IPS-18c (cell line): ENCODE measurements around the gene CHI3L2.

Experiments used
- H3K4me3 ChIP-seq: 2 replicates; pipeline ENCODE4 v1.7.0; 2013; ENCODE audit warnings: low read depth, mild to moderate bottlenecking, low read length, moderate library complexity; ENCODE audit not compliant: insufficient read depth
- H3K9me3 ChIP-seq: one replicate; pipeline ENCODE4 v1.6.1; 2013; ENCODE audit warnings: mild to moderate bottlenecking, low read length, moderate library complexity; ENCODE audit not compliant: control insufficient read depth, insufficient read depth

The CHI3L2 gene

GRCh38 chr1:111227851-111228747, 586 bp downstream of the CHI3L2 start:
- H3K9me3 ChIP-seq, result no peaks in the 10 kb centered on the region
- H3K4me3 ChIP-seq, result no peak overlapping the region

GRCh38 chr1:111228748-111229126, 1.2 kb downstream of the CHI3L2 start:
- Histone ChIP-seq H3K9me3 (no peaks in the 10 kb centered on the region), H3K4me3 (no peak overlapping the region)

- H3K9me3 ChIP-seq, result no peaks in the 10 kb centered on the region
- no peak overlapping the region for H3K4me3 ChIP-seq
Measured at GRCh38 chr1:111232134-111232533, 4.6 kb downstream of the CHI3L2 start.

GRCh38 chr1:111234258-111234657, 6.7 kb downstream of the CHI3L2 start:
- no peaks in the 10 kb centered on the region for H3K9me3 ChIP-seq
- no peak overlapping the region for H3K4me3 ChIP-seq

- Histone ChIP-seq H3K4me3 (no peak overlapping the region), H3K9me3 (no peaks in the 10 kb centered on the region)
Measured at GRCh38 chr1:111234866-111235265, 7.4 kb downstream of the CHI3L2 start.

GRCh38 chr1:111236379-111236778, 8.9 kb downstream of the CHI3L2 start:
- Histone ChIP-seq H3K4me3 (no peak overlapping the region), H3K9me3 (no peaks in the 10 kb centered on the region)

GRCh38 chr1:111236806-111237205, 9.3 kb downstream of the CHI3L2 start:
- H3K4me3 ChIP-seq, result no peak overlapping the region
- H3K9me3 ChIP-seq, result no peaks in the 10 kb centered on the region

GRCh38 chr1:111238056-111238795, 10.7 kb downstream of the CHI3L2 start:
- Histone ChIP-seq H3K4me3 (no peak overlapping the region), H3K9me3 (no peaks in the 10 kb centered on the region)

- Histone ChIP-seq H3K4me3 (no peak overlapping the region), H3K9me3 (no peaks in the 10 kb centered on the region)
Measured at GRCh38 chr1:111241797-111242196, 14.3 kb downstream of the CHI3L2 start.

GRCh38 chr1:111242805-111243523, 15.5 kb downstream of the CHI3L2 start:
- H3K4me3 ChIP-seq, result no peak overlapping the region
- H3K9me3 ChIP-seq, result no peaks in the 10 kb centered on the region

- Histone ChIP-seq H3K4me3 (no peak overlapping the region), H3K9me3 (no peaks in the 10 kb centered on the region)
Measured at GRCh38 chr1:111247125-111247838, 19.8 kb downstream of the CHI3L2 start.

- Histone ChIP-seq H3K4me3 (no peak overlapping the region), H3K9me3 (no peaks in the 10 kb centered on the region)
Measured at GRCh38 chr1:111249960-111250359, 22.4 kb downstream of the CHI3L2 start.

GRCh38 chr1:111251570-111251969, 24.1 kb downstream of the CHI3L2 start:
- no peak overlapping the region for H3K4me3 ChIP-seq
- no peaks in the 10 kb centered on the region for H3K9me3 ChIP-seq

- no peak overlapping the region for H3K4me3 ChIP-seq
- H3K9me3 ChIP-seq, result no peaks in the 10 kb centered on the region
Measured at GRCh38 chr1:111252786-111253185, 25.3 kb downstream of the CHI3L2 start.

- H3K4me3 ChIP-seq, result no peak overlapping the region
- H3K9me3 ChIP-seq, result no peaks in the 10 kb centered on the region
Measured at GRCh38 chr1:111253876-111254275, 26.4 kb downstream of the CHI3L2 start.

GRCh38 chr1:111256988-111257658, 29.6 kb downstream of the CHI3L2 start:
- no peak overlapping the region for H3K4me3 ChIP-seq
- H3K9me3 ChIP-seq, result no peaks in the 10 kb centered on the region
